ENCODE data around the gene CSNK1G2.

GRCh38 chr19:2003874-2004273, 62.9 kb downstream of the CSNK1G2 start:
- TF ChIP-seq CTCF (IDR thresholded peaks at IDR 0.05; ENCODE audit: poor library complexity, severe bottlenecking) (no peak), EZH2 (IDR thresholded peaks at IDR 0.05; ENCODE audit: borderline replicate concordance, insufficient read depth, low read length, poor library complexity, severe bottlenecking) (no peak), RAD21 (conservative IDR thresholded peaks at IDR 0.05) (no peak), REST (IDR thresholded peaks at IDR 0.05; ENCODE audit: borderline replicate concordance) (no peak), POLR2AphosphoS5 (IDR thresholded peaks at IDR 0.05) (no peak), SMC3 (conservative IDR thresholded peaks at IDR 0.05; ENCODE audit: poor library complexity) (no peak), EP300 (conservative IDR thresholded peaks at IDR 0.05; ENCODE audit: poor library complexity, severe bottlenecking) (no peak)

All from neural cell (in vitro differentiated cells).